HEK293 (cell line): ENCODE measurements around the gene ZNF836.

Experiments used
- CTCF ChIP-seq: fragments of 450-650 bp; formaldehyde crosslinking; IDR thresholded peaks from 2 replicates; pipeline ENCODE4 v1.5.1; 2016; ENCODE audit warnings: missing biosample characterization, missing genetic modification characterization
- OSR2 ChIP-seq: fragments of 450-650 bp; formaldehyde crosslinking; IDR thresholded peaks from 2 replicates; pipeline ENCODE4 v1.5.1; 2016; ENCODE audit warnings: missing biosample characterization, missing genetic modification characterization
- SP7 ChIP-seq: fragments of 450-650 bp; formaldehyde crosslinking; IDR thresholded peaks from 2 replicates; pipeline ENCODE4 v1.5.1; 2016; ENCODE audit warnings: missing biosample characterization, missing genetic modification characterization
- ZBTB1 ChIP-seq: fragments of 450-650 bp; formaldehyde crosslinking; IDR thresholded peaks from 2 replicates; pipeline ENCODE4 v1.5.1; 2016; ENCODE audit warnings: missing biosample characterization, missing genetic modification characterization
- ZBTB7A ChIP-seq: fragments of 450-650 bp; formaldehyde crosslinking; IDR thresholded peaks from 2 replicates; pipeline ENCODE4 v1.5.1; 2016; ENCODE audit warnings: low read depth, missing biosample characterization, missing genetic modification characterization
- ZNF138 ChIP-seq: fragments of 450-650 bp; formaldehyde crosslinking; IDR thresholded peaks from 2 replicates; pipeline ENCODE4 v1.5.1; 2016; ENCODE audit warnings: missing biosample characterization, missing genetic modification characterization, borderline replicate concordance
- ZNF211 ChIP-seq: fragments of 450-650 bp; formaldehyde crosslinking; IDR thresholded peaks from 2 replicates; pipeline ENCODE4 v1.5.1; 2016; ENCODE audit warnings: low read depth, missing biosample characterization, missing genetic modification characterization
- ZNF274 ChIP-seq, 2 experiments: fragments of 200-500 bp in 1 of 2; fragments of 450-650 bp in 1 of 2; sonication (Bioruptor generic) in 1 of 2; formaldehyde crosslinking in 1 of 2; IDR thresholded peaks; 2 replicates each; pipeline versions ENCODE4 v1.5.1 to v1.6.1; 2014 to 2016; ENCODE audit warnings: borderline replicate concordance in 1 of 2, inconsistent platforms in 1 of 2, low read length in 1 of 2, missing biosample characterization in 1 of 2, missing genetic modification characterization in 1 of 2
- ZNF302 ChIP-seq: fragments of 450-650 bp; formaldehyde crosslinking; IDR thresholded peaks from 2 replicates; pipeline ENCODE4 v1.5.1; 2016; ENCODE audit warnings: missing biosample characterization, missing genetic modification characterization, low read depth
- ZNF423 ChIP-seq: fragments of 450-650 bp; formaldehyde crosslinking; IDR thresholded peaks from 2 replicates; pipeline ENCODE4 v1.5.1; 2016; ENCODE audit warnings: missing biosample characterization, missing genetic modification characterization
- ZNF510 ChIP-seq: fragments of 450-650 bp; formaldehyde crosslinking; IDR thresholded peaks from 2 replicates; pipeline ENCODE4 v1.5.1; 2018; ENCODE audit warnings: mild to moderate bottlenecking, missing genetic modification characterization, missing biosample characterization; ENCODE audit not compliant: insufficient replicate concordance
- ZNF654 ChIP-seq: fragments of 450-650 bp; formaldehyde crosslinking; IDR thresholded peaks from 2 replicates; pipeline ENCODE4 v1.5.1; 2016; ENCODE audit warnings: low read depth, missing biosample characterization, missing genetic modification characterization
- ZNF837 ChIP-seq: fragments of 450-650 bp; formaldehyde crosslinking; IDR thresholded peaks from 2 replicates; pipeline ENCODE4 v1.5.1; 2016; ENCODE audit warnings: missing biosample characterization, missing genetic modification characterization

GRCh38 chr19:52120286-52120685 lies 51.1 kb downstream of the ZNF836 start:
- no peak for TF ChIP-seq ZNF274 (IDR thresholded peaks at IDR 0.05; ENCODE audit: low read length)
- TF ChIP-seq ZNF274 (tag by site-specific recombination; IDR thresholded peaks at IDR 0.05; ENCODE audit: borderline replicate concordance) = no peak
- TF ChIP-seq CTCF (tag by site-specific recombination) = no peak
- TF ChIP-seq OSR2 (tag by site-specific recombination) = no peak
- TF ChIP-seq SP7 = no peak
- no peak for TF ChIP-seq ZBTB7A (tag by site-specific recombination)
- TF ChIP-seq ZNF423 (tag by site-specific recombination) = no peak
- no peak for TF ChIP-seq ZNF211 (tag by site-specific recombination)
- TF ChIP-seq ZNF837 = no peak
- TF ChIP-seq ZNF510 (tag by site-specific recombination) = no peak
- no peak for TF ChIP-seq ZBTB1 (tag by site-specific recombination)
- no peak for TF ChIP-seq ZNF302
- TF ChIP-seq ZNF138 (tag by site-specific recombination) = no peak
- no peak for TF ChIP-seq ZNF654 (tag by site-specific recombination)
